Tibial nerve (tissue), 4 donors: ENCODE data around the gene PTPMT1. TPM values are rescaled to one million over a fixed set of nuclear protein-coding genes. Genes with fewer than 3 reads are reported as not detected.

ENCODE experiments used
- DNase-seq, 2 donors: peaks; one replicate each; pipeline ENCODE4 v3.0.0-alpha.2; 2019; ENCODE audit warnings: low spot score in 2 of 2
- H3K27ac ChIP-seq, 4 donors: fragments of 200-600 bp; sonication (generic) in 3 of 4; one replicate each; pipeline ENCODE4 v1.5.1; 2017 to 2019; ENCODE audit warnings: mild to moderate bottlenecking in 1 of 4
- H3K27me3 ChIP-seq, 2 donors: fragments of 200-600 bp; sonication (generic) in 1 of 2; one replicate each; pipeline versions ENCODE4 v1.5.1 to v1.6.0; 2017 to 2019
- H3K36me3 ChIP-seq, 3 donors: fragments of 200-600 bp; sonication (generic); one replicate each; pipeline ENCODE4 v1.5.1; 2018 to 2019
- H3K4me1 ChIP-seq, 4 donors: fragments of 200-600 bp; sonication (generic) in 3 of 4; one replicate each; pipeline ENCODE4 v1.5.1; 2017 to 2019
- H3K4me3 ChIP-seq, 4 donors: fragments of 200-600 bp; sonication (generic) in 3 of 4; one replicate each; pipeline ENCODE4 v1.5.1; 2017 to 2019; ENCODE audit warnings: mild to moderate bottlenecking in 1 of 4, moderate library complexity in 1 of 4
- H3K9me3 ChIP-seq, 4 donors: fragments of 200-600 bp; sonication (generic) in 3 of 4; one replicate each; pipeline ENCODE4 v1.5.1; 2017 to 2019
- EP300 ChIP-seq, 2 donors: sonication (generic); formaldehyde crosslinking; IDR thresholded peaks; one replicate each; pipeline ENCODE4 v1.6.1; 2017; ENCODE audit warnings: antibody characterized with exemption in 2 of 2, mild to moderate bottlenecking in 1 of 2
- POLR2A ChIP-seq, 2 donors: fragments of 450-650 bp; IDR thresholded peaks; one replicate each; pipeline ENCODE4 v1.6.1; 2017; ENCODE audit warnings: antibody characterized with exemption in 2 of 2, mild to moderate bottlenecking in 2 of 2, moderate library complexity in 2 of 2
- WGBS, 2 donors: methylation state at CpG; one replicate each; pipeline ENCODE4 v1.1.5; 2018; 5-methylcytosine and 5-hydroxymethylcytosine counted together
- total RNA-seq, 4 donors: library from RNA; depleted of rRNA; stranded (reverse); fragments of >200 nt; gene quantifications; one replicate each; pipeline ENCODE4 v1.1.0, GENCODE V29; 2016
- TF ChIP-seq, protein P1 (sequence below), 5 experiments: fragments of 200-600 bp in 3 of 5; fragments of 450-650 bp in 2 of 5; sonication (generic) in 3 of 5; IDR thresholded peaks; one replicate each; pipeline ENCODE4 v1.5.1; 2016 to 2019; ENCODE audit warnings: antibody characterized with exemption in 5 of 5, mild to moderate bottlenecking in 3 of 5, moderate library complexity in 2 of 5

PTPMT1 gene
- total RNA-seq, 4 donors from 2014 or later, result 97.3 to 158 (median 137) TPM

DNA sequence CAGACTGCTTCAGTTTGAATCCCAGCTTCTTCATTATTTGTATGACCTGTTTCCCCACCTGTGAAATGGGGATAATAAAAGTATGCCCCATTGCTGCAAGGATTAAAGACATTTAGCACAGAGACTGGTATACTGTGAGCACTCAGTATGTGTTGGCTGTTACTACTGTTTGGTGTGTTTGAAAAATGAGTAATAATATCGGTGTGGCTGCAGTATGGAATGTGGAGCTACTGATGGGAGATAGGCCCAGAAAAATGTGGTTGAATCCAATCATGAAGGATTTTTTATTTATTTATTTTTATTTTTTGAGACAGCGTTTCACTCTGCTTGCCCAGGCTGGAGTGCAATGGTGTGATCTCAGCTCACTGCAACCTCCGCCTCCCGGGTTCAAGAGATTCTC, 37.9 kb downstream of the PTPMT1 start:
- Histone ChIP-seq H3K27ac (no peak overlapping the region), H3K4me1 (peaks cover 0 to 17% (median 4%) of the 10 kb centered on the region in 4 donors), H3K27me3 (no peaks in the 10 kb centered on the region), H3K36me3 (no peaks in the 10 kb centered on the region), H3K9me3 (no peaks in the 10 kb centered on the region), H3K4me3 (no peak overlapping the region)
- WGBS, 2 donors, result 84 to 85% methylated on average over 4 of the region's 4 CpGs
- TF ChIP-seq, protein P1, sequence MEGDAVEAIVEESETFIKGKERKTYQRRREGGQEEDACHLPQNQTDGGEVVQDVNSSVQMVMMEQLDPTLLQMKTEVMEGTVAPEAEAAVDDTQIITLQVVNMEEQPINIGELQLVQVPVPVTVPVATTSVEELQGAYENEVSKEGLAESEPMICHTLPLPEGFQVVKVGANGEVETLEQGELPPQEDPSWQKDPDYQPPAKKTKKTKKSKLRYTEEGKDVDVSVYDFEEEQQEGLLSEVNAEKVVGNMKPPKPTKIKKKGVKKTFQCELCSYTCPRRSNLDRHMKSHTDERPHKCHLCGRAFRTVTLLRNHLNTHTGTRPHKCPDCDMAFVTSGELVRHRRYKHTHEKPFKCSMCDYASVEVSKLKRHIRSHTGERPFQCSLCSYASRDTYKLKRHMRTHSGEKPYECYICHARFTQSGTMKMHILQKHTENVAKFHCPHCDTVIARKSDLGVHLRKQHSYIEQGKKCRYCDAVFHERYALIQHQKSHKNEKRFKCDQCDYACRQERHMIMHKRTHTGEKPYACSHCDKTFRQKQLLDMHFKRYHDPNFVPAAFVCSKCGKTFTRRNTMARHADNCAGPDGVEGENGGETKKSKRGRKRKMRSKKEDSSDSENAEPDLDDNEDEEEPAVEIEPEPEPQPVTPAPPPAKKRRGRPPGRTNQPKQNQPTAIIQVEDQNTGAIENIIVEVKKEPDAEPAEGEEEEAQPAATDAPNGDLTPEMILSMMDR (IDR thresholded peaks at IDR 0.05), result no peak
- TF ChIP-seq EP300 (IDR thresholded peaks at IDR 0.05) (no peak), POLR2A (IDR thresholded peaks at IDR 0.05) (no peak)
- DNase-seq, result no peak

DNA sequence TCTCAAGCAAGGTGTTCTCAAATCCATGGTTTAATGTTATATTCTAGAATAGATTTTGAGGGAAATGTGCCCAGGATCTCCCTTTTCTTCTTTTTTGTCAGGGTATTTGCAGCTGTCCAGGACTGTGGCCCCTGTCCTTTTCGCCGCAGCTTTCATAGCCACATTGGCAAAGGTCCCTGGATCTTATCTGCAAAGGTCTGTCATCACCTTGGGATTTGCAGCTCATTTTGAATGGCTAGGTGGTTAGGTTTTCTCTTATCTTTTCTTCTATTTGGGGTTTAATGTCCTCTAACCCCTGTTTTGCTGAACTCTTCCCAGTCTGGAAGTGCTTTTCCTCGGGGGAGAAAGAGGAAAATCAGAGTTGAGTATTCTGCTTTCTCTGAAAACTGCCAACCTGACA, 40.5 kb downstream of the PTPMT1 start:
- TF ChIP-seq POLR2A (IDR thresholded peaks at IDR 0.05) (no peak), EP300 (IDR thresholded peaks at IDR 0.05) (no peak)
- TF ChIP-seq, protein P1 (IDR thresholded peaks at IDR 0.05), result no peak
- peaks cover 0 to 20% (median 4%) of the 10 kb centered on the region in 4 donors for H3K4me1 ChIP-seq
- H3K9me3 ChIP-seq, result no peaks in the 10 kb centered on the region
- H3K4me3 ChIP-seq, result no peak overlapping the region
- peaks cover 0 to 14% (median 0%) of the 10 kb centered on the region in 3 donors for H3K36me3 ChIP-seq
- H3K27ac ChIP-seq, result no peak overlapping the region
- WGBS, 2 donors, result 80 to 91% methylated on average over 3 of the region's 3 CpGs
- no peak for DNase-seq
- H3K27me3 ChIP-seq, result no peaks in the 10 kb centered on the region

DNA sequence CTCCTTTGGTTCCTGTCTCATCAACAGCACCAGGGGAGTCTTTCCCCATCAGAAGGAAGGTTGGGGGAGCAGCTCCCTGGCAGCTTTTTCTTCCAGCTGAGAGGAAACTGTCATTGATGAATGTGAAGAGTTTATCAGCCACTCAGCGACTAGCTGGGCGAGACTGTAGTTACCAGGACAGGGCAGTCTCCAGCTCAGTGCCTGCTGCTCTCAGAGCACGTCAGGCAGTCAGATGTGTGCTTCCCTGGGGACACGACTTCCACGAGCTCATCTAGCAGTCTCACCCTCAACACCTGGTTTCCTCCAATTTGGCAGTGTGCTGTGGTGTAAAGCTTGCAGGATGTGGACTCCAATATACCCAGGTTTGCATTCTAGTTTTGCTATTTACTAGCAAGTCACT, 41.3 kb downstream of the PTPMT1 start:
- TF ChIP-seq, protein P1 (IDR thresholded peaks at IDR 0.05), result no peak
- no peak for TF ChIP-seq EP300 (IDR thresholded peaks at IDR 0.05)
- TF ChIP-seq POLR2A (IDR thresholded peaks at IDR 0.05), result no peak
- peaks cover 0 to 20% (median 4%) of the 10 kb centered on the region in 4 donors for H3K4me1 ChIP-seq
- H3K27ac ChIP-seq, result no peak overlapping the region
- 47 to 50% methylated on average over 5 of the region's 5 CpGs for WGBS, 2 donors
- no peaks in the 10 kb centered on the region for H3K9me3 ChIP-seq
- no peaks in the 10 kb centered on the region for H3K27me3 ChIP-seq
- no peak for DNase-seq
- no peak overlapping the region for H3K4me3 ChIP-seq
- peaks cover 0 to 21% (median 0%) of the 10 kb centered on the region in 3 donors for H3K36me3 ChIP-seq

DNA sequence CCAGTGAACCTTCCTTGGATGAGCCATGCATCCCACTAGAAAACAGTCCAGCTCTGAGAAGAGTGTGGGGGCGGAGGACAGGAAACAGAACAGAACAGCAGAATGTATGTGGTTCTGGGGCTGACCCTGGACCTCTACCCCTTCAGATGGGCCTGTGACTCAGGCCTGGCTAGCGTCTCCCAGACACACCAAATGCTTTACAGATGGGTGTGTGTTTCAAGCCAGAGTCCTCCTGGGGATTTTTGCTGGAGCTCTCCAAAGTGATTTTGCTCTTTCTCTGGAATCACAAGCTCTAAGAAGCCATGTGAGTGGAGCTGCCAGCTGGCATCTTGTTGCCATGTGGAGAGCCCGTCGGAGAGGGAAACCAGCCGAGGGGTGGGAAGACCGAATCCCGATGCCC, 42.0 kb downstream of the PTPMT1 start:
- Histone ChIP-seq H3K4me1 (peaks cover 0 to 20% (median 4%) of the 10 kb centered on the region in 4 donors), H3K4me3 (no peak overlapping the region), H3K27me3 (no peaks in the 10 kb centered on the region), H3K9me3 (no peaks in the 10 kb centered on the region), H3K36me3 (peaks cover 0 to 21% (median 0%) of the 10 kb centered on the region in 3 donors), H3K27ac (no peak overlapping the region)
- TF ChIP-seq, protein P1 (IDR thresholded peaks at IDR 0.05), result no peak
- TF ChIP-seq EP300 (IDR thresholded peaks at IDR 0.05), result no peak
- TF ChIP-seq POLR2A (IDR thresholded peaks at IDR 0.05), result no peak
- peak in 1 of 2 donors; percentile 44 for DNase-seq
- WGBS, 2 donors, result 21 to 35% methylated on average over 7 of the region's 7 CpGs

DNA sequence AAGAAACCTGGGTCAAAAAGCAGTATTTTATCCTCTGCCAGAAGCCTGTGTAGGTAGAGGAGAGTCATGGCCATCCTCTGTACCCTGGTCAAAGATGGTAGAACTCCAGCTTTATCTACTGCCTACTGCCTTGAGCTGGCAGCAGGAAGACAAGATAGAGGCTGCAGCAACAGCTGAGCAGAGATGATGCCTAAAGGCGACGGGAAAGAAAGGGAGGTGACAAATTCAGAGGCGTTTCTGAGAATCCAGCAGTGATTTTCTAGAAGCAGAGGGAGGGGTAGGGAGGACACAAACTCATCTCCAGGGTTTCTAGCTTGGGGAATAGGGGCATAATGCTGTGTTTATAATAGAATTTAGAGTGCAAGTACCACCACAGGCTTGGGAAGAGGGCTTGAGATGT, 44.3 kb downstream of the PTPMT1 start:
- 65 to 81% methylated on average over 3 of the region's 3 CpGs for WGBS, 2 donors
- TF ChIP-seq POLR2A (IDR thresholded peaks at IDR 0.05), result no peak
- TF ChIP-seq, protein P1 (IDR thresholded peaks at IDR 0.05), result no peak
- no peak for TF ChIP-seq EP300 (IDR thresholded peaks at IDR 0.05)

More for the DNA sequence above, 44.3 kb downstream of the PTPMT1 start:
- Histone ChIP-seq H3K9me3 (no peaks in the 10 kb centered on the region), H3K4me1 (peaks cover 0 to 20% (median 4%) of the 10 kb centered on the region in 4 donors), H3K27ac (no peak overlapping the region), H3K4me3 (no peak overlapping the region), H3K27me3 (no peaks in the 10 kb centered on the region), H3K36me3 (peaks cover 0 to 21% (median 0%) of the 10 kb centered on the region in 3 donors)
- DNase-seq, result no peak
